GM12892 (cell line): ENCODE results near the gene SCP2.

Experiments
- DNase-seq: peaks from one replicate; pipeline ENCODE4 v3.0.0; 2011; ENCODE audit not compliant: insufficient read length
- FAIRE-seq: peaks from 2 replicates; lab custom pipeline; 2011; peaks lifted over from hg19 to GRCh38; lab: Jason Lieb, UNC
- POLR2A ChIP-seq: IDR thresholded peaks from 2 replicates; pipeline ENCODE4 v1.6.1; 2011; ENCODE audit warnings: low read depth, low read length, control low read depth
- POLR2AphosphoS5 ChIP-seq: IDR thresholded peaks from 2 replicates; pipeline ENCODE4 v1.6.1; 2011; ENCODE audit warnings: low read depth, low read length, control low read depth
- TAF1 ChIP-seq: IDR thresholded peaks from 2 replicates; pipeline ENCODE4 v1.6.1; 2011; ENCODE audit warnings: low read depth, mild to moderate bottlenecking, control low read depth, low read length, borderline replicate concordance

SCP2 gene

GRCh38 chr1:53025769-53026112 is 98.7 kb downstream of the SCP2 start:
- DNase-seq (no peak), FAIRE-seq (no peak)
- TF ChIP-seq TAF1 (no peak), POLR2AphosphoS5 (no peak), POLR2A (no peak)

GRCh38 chr1:53026254-53026653 is 99.2 kb downstream of the SCP2 start:
- TF ChIP-seq TAF1 (no peak), POLR2AphosphoS5 (no peak), POLR2A (no peak)
- DNase-seq, result no peak
- FAIRE-seq, result no peak

- FAIRE-seq, result no peak
- DNase-seq, result no peak
- TF ChIP-seq POLR2AphosphoS5 (no peak), TAF1 (no peak), POLR2A (no peak)
Observed at GRCh38 chr1:53031732-53032131, 104.7 kb downstream of the SCP2 start.

GRCh38 chr1:53037159-53037558 is 110.1 kb downstream of the SCP2 start:
- no peak for TF ChIP-seq TAF1
- no peak for TF ChIP-seq POLR2AphosphoS5
- TF ChIP-seq POLR2A, result no peak
- FAIRE-seq, result peak; percentile 5
- DNase-seq, result no peak

GRCh38 chr1:53038566-53038965 is 111.5 kb downstream of the SCP2 start:
- FAIRE-seq, result no peak

GRCh38 chr1:53043271-53043670 is 116.2 kb downstream of the SCP2 start:
- DNase-seq (no peak), FAIRE-seq (no peak)
- TF ChIP-seq POLR2AphosphoS5, result no peak
- TF ChIP-seq POLR2A, result no peak

More at GRCh38 chr1:53038566-53038965, 111.5 kb downstream of the SCP2 start:
- no peak for DNase-seq
- TF ChIP-seq TAF1 (no peak), POLR2A (no peak), POLR2AphosphoS5 (no peak)

GRCh38 chr1:53044926-53045325 is 117.8 kb downstream of the SCP2 start:
- DNase-seq (no peak), FAIRE-seq (no peak)

GRCh38 chr1:53046930-53047329 is 119.9 kb downstream of the SCP2 start:
- no peak for DNase-seq

More at GRCh38 chr1:53044926-53045325, 117.8 kb downstream of the SCP2 start:
- no peak for TF ChIP-seq POLR2AphosphoS5
- no peak for TF ChIP-seq TAF1
- no peak for TF ChIP-seq POLR2A

GRCh38 chr1:53047737-53048736 is 121.0 kb downstream of the SCP2 start:
- FAIRE-seq, result no peak
- DNase-seq, result no peak
- TF ChIP-seq POLR2A, result no peak
- no peak for TF ChIP-seq TAF1
- no peak for TF ChIP-seq POLR2AphosphoS5

More at GRCh38 chr1:53046930-53047329, 119.9 kb downstream of the SCP2 start:
- no peak for FAIRE-seq
- TF ChIP-seq TAF1 (no peak), POLR2AphosphoS5 (no peak), POLR2A (no peak)

GRCh38 chr1:53048960-53049573 is 122.0 kb downstream of the SCP2 start:
- DNase-seq (no peak), FAIRE-seq (no peak)
- TF ChIP-seq POLR2AphosphoS5 (no peak), TAF1 (no peak), POLR2A (no peak)

- DNase-seq (no peak), FAIRE-seq (no peak)
- no peak for TF ChIP-seq POLR2AphosphoS5
- no peak for TF ChIP-seq POLR2A
- TF ChIP-seq TAF1, result no peak
Observed at GRCh38 chr1:53049574-53049967, 122.5 kb downstream of the SCP2 start.
